DMS79 treated with DMSO at 0.1 percent for 48 hours (cell line): Measurements from ENCODE around the gene MYOD1.

Experiments
- DNase-seq: peaks from one replicate; lab custom pipeline; 2025; lab: John Stamatoyannopoulos, UW

MYOD1 gene

GRCh38 chr11:17719028-17719937 lies at the start of gene MYOD1:
Gene MYOD1, plus strand, starts transcription at chr11:17719571. Its CDS starts 212 bp downstream, at chr11:17719783.
- peak; percentile 39 for DNase-seq

- DNase-seq, result no peak
These were observed 46.9 kb upstream of the MYOD1 start for GRCh38 chr11:17672469-17672868.

- no peak for DNase-seq
These were observed 45.4 kb upstream of the MYOD1 start for GRCh38 chr11:17673951-17674350.

- DNase-seq, result no peak
These were observed 36.5 kb upstream of the MYOD1 start for GRCh38 chr11:17682848-17683247.

GRCh38 chr11:17683377-17684161 lies 35.8 kb upstream of the MYOD1 start:
- DNase-seq, result no peak

- DNase-seq, result no peak
These were observed 34.8 kb upstream of the MYOD1 start for GRCh38 chr11:17684550-17684949.

GRCh38 chr11:17686231-17686980 lies 33.0 kb upstream of the MYOD1 start:
- peak; percentile 4 for DNase-seq

GRCh38 chr11:17687946-17688670 lies 31.3 kb upstream of the MYOD1 start:
- no peak for DNase-seq

GRCh38 chr11:17691550-17691949 lies 27.8 kb upstream of the MYOD1 start:
- DNase-seq, result no peak

GRCh38 chr11:17691976-17692375 lies 27.4 kb upstream of the MYOD1 start:
- no peak for DNase-seq

GRCh38 chr11:17692931-17693330 lies 26.4 kb upstream of the MYOD1 start:
- no peak for DNase-seq

GRCh38 chr11:17693531-17693930 lies 25.8 kb upstream of the MYOD1 start:
- DNase-seq, result no peak

GRCh38 chr11:17694494-17695110 lies 24.8 kb upstream of the MYOD1 start:
- DNase-seq, result no peak

GRCh38 chr11:17695454-17696441 lies 23.6 kb upstream of the MYOD1 start:
- no peak for DNase-seq

- no peak for DNase-seq
These were observed 22.6 kb upstream of the MYOD1 start for GRCh38 chr11:17696741-17697140.

- no peak for DNase-seq
These were observed 22.0 kb upstream of the MYOD1 start for GRCh38 chr11:17697175-17697949.

GRCh38 chr11:17699147-17700114 lies 19.9 kb upstream of the MYOD1 start:
- DNase-seq, result no peak

- no peak for DNase-seq
These were observed 18.4 kb upstream of the MYOD1 start for GRCh38 chr11:17700991-17701390.
